ENCODE data around the gene ZNF787.
"Not testable (repeated sequence)": the region's sequence is repeated elsewhere in the genome, so short reads cannot be mapped to it uniquely, and the experiment has no call there.

Gene ZNF787

GRCh38 chr19:56099638-56100539 is 21.2 kb downstream of the ZNF787 start:
- DNase-seq (ENCODE audit: insufficient read length, low spot score) (no peak), FAIRE-seq (no peak)
- no peak for TF ChIP-seq POLR2A (IDR thresholded peaks at IDR 0.05; ENCODE audit: low read depth, low read length)

DNA sequence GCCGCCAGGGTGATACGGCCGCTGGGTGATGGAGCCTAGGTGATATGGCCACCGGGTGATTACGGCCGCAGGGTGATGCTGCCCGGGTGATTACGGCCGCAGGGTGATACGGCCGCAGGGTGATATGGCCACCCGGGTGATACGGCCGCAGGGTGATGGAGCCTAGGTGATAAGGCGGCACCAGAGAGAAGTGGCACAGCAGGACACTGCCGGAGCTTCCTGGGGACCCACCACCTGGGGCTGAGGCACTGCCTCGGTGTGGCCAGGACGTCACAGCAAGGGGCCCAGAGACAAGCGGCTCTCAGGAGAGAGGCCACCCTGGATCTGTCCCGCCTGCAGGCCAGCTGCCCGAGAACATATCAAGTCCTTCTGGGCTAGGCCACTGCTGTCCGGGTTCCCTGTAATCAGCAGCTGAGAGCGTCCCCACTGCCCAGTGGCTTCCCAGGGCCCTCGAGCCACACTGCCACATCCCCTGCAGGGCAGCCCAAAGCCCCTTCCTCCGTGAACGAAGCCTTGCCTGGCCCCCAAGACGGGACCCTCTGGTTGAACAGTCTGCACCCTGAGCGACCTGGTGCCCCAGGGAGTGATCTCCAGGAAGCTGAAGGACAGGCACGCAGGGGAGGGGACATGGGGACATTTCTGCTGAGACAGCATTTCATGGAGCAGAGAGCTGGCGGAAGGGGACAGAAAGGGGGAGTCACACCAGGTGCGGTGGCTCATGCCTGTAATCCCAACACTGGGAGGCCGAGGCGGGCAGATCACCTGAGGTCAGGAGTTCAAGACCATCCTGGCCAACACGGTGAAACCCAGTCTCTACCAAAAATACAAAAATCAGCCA is 22.1 kb downstream of the ZNF787 start:
- no peak for TF ChIP-seq POLR2A (IDR thresholded peaks at IDR 0.05; ENCODE audit: low read depth, low read length)
- FAIRE-seq (no peak), DNase-seq (ENCODE audit: insufficient read length, low spot score) (no peak)

- DNase-seq (ENCODE audit: insufficient read length, low spot score); FAIRE-seq: not testable (repeated sequence)
Observed at GRCh38 chr19:56098237-56098636, 22.9 kb downstream of the ZNF787 start.

GRCh38 chr19:56097776-56098175 is 23.3 kb downstream of the ZNF787 start:
- TF ChIP-seq POLR2A (IDR thresholded peaks at IDR 0.05; ENCODE audit: low read depth, low read length): no peak
- FAIRE-seq: no peak
- DNase-seq (ENCODE audit: insufficient read length, low spot score): no peak

DNA sequence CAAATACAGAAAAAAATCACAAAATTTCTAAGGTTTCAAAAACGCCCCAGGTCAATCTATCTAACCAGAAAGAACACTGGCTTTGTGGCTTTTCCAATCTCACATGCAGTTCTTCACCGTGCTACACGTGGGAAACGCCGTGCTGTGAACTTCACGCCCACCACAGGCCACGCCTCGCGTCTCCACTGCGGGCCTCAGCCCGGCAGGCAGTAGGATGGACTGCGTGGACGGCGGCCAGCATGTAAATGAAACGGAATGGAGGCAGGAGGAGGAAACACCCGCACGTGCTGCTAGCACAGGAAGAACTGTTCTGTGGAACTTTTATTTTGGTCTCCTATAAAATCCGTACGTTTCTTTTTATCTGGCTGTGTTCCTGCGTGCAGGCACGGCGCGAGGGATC is 23.8 kb downstream of the ZNF787 start:
- FAIRE-seq (no peak), DNase-seq (ENCODE audit: insufficient read length, low spot score) (no peak)
- no peak for TF ChIP-seq POLR2A (IDR thresholded peaks at IDR 0.05; ENCODE audit: low read depth, low read length)

DNA sequence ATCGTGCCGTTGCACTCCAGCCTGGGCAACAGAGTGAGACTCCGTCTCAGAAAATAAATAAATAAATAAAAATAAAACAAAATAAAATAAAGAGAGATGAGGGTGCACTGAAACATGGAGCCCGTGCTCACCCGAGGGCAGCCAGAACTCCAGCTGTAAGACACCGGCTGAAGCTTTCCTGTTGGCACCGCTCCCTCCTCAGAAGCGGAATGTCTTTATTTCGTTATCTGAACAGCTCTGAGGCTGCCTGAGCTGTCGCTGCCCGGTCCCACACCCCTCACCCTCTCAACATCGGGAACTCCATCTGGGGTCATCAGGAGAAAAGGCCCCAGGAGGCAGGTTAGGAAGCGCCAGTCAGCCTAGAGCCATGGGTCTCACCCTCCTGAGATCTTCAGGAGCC is 24.4 kb downstream of the ZNF787 start:
- TF ChIP-seq POLR2A (IDR thresholded peaks at IDR 0.05; ENCODE audit: low read depth, low read length): no peak
- DNase-seq (ENCODE audit: insufficient read length, low spot score) (no peak), FAIRE-seq (no peak)

DNA sequence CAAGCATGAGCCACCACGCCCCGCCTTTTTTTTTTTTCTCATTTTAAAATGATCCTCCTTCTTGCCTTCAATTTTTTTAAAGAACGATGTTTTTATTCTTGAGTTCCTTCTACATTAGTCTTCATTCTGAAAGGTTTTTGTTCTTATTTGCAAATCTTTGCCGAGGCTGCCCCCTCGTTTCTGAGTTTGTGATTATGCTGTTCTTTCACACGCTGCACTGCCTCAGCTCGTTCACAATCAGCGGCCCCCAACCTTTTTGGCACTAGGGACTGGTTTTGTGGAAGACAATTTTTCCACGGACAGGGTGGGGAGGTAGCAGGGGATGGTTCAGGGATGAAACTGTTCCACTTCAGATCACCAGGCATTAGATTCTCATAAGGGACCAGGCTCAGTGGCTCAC is 26.6 kb downstream of the ZNF787 start:
- FAIRE-seq: no peak
- no peak for DNase-seq (ENCODE audit: insufficient read length, low spot score)
- TF ChIP-seq POLR2A (IDR thresholded peaks at IDR 0.05; ENCODE audit: low read depth, low read length): no peak

DNA sequence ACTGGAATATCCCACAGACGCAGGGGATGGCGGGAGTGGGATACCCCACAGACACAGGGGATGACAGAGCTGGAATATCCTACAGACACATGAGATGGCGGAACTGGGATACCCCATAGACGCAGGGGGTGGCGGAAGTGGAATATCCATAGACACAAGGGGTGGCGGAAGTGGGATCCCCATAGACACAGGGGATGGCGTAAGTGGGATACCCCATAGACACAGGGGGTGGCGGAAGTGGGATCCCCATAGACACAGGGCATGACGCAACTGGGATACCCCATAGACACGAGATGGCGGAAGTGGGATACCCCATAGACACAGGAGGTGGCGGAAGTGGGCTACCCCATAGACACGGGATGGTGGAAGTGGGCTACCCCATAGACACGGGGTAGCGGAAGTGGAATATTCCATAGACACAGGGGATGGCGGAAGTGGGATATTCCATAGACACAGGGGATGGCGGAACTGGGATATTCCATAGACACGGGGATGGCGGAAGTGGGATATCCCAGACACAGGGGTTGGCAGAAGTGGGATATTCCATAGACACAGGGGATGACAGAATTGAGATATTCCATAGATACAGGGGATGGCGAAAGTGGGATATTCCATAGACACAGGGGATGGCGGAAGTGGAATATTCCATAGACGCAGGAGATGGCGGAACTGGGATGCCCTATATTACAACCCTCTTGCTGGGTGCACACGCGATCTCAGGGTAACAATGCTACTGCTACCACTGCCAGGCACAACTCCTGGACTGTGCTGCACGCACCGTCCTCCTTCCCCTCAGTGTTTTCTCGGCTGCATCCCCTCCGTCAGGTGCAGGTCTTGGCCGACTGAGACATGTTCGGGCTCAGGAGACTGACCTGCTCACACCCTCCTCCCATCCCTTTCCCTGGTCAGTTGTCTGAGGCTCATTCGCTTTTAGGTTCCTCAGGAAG is 28.1 kb downstream of the ZNF787 start:
- FAIRE-seq: no peak
- DNase-seq (ENCODE audit: insufficient read length, low spot score): no peak
- TF ChIP-seq POLR2A (IDR thresholded peaks at IDR 0.05; ENCODE audit: low read depth, low read length): no peak

- DNase-seq (ENCODE audit: insufficient read length, low spot score) (no peak), FAIRE-seq (no peak)
- no peak for TF ChIP-seq POLR2A (IDR thresholded peaks at IDR 0.05; ENCODE audit: low read depth, low read length)
Observed at GRCh38 chr19:56091751-56092546, 29.1 kb downstream of the ZNF787 start.

- DNase-seq (ENCODE audit: insufficient read length, low spot score): no peak
- TF ChIP-seq POLR2A (IDR thresholded peaks at IDR 0.05; ENCODE audit: low read depth, low read length): no peak
- FAIRE-seq: no peak
Observed at GRCh38 chr19:56091066-56091490, 30.0 kb downstream of the ZNF787 start.

DNA sequence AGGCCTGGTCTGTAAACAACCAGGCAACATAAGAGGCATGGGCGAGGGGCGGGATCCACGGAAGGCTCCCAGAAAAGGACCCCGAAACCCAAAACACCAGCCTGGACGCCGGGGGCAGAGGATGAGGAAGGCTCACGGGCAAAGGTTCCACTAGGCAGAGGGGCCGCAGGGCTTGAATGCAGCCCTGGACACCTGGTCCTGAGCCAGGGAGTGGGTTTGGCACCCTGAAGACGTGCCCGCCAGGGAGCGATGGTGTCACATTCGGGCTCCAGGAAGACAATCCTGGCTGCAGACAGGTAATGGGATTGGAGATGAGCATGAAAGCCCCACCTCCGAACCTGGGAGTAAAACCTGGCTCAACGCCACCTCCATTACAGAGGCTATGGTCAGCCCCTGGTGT is 31.8 kb downstream of the ZNF787 start:
- TF ChIP-seq POLR2A (IDR thresholded peaks at IDR 0.05; ENCODE audit: low read depth, low read length): no peak
- FAIRE-seq (no peak), DNase-seq (ENCODE audit: insufficient read length, low spot score) (no peak)

- no peak for TF ChIP-seq POLR2A (IDR thresholded peaks at IDR 0.05; ENCODE audit: low read depth, low read length)
- FAIRE-seq: no peak
- no peak for DNase-seq (ENCODE audit: insufficient read length, low spot score)
Observed at GRCh38 chr19:56088497-56089215, 32.4 kb downstream of the ZNF787 start.
